ENCODE measurements around the gene OR1A2.

GRCh38 chr17:3189961-3190360 lies 7.4 kb upstream of the OR1A2 start:
- TF ChIP-seq, protein P1, sequence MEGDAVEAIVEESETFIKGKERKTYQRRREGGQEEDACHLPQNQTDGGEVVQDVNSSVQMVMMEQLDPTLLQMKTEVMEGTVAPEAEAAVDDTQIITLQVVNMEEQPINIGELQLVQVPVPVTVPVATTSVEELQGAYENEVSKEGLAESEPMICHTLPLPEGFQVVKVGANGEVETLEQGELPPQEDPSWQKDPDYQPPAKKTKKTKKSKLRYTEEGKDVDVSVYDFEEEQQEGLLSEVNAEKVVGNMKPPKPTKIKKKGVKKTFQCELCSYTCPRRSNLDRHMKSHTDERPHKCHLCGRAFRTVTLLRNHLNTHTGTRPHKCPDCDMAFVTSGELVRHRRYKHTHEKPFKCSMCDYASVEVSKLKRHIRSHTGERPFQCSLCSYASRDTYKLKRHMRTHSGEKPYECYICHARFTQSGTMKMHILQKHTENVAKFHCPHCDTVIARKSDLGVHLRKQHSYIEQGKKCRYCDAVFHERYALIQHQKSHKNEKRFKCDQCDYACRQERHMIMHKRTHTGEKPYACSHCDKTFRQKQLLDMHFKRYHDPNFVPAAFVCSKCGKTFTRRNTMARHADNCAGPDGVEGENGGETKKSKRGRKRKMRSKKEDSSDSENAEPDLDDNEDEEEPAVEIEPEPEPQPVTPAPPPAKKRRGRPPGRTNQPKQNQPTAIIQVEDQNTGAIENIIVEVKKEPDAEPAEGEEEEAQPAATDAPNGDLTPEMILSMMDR (conservative IDR thresholded peaks at IDR 0.05; ENCODE audit: low read depth, low read length): no peak
- no peak for TF ChIP-seq CHD1 (IDR thresholded peaks at IDR 0.05; ENCODE audit: low read depth, low read length)

Data from IMR-90 (cell line).